KMS-11 (cell line): ENCODE measurements around the gene COPB2.

ENCODE experiments used
- H2AFZ ChIP-seq: fragments of 200-600 bp; sonication (generic); 2 replicates; pipeline ENCODE4 v1.6.1; 2016; ENCODE audit warnings: antibody characterized with exemption, mixed run types, low read depth
- H3K27ac ChIP-seq: fragments of 200-600 bp; sonication (generic); 2 replicates; pipeline ENCODE4 v1.6.1; 2016; ENCODE audit warnings: mild to moderate bottlenecking, mixed run types
- H3K27me3 ChIP-seq: fragments of 200-600 bp; sonication (generic); 2 replicates; pipeline ENCODE4 v1.6.1; 2017; ENCODE audit warnings: mild to moderate bottlenecking, low read depth, mixed run types, moderate library complexity; ENCODE audit not compliant: insufficient read depth
- H3K36me3 ChIP-seq: fragments of 200-600 bp; sonication (generic); 2 replicates; pipeline ENCODE4 v1.6.1; 2017; ENCODE audit warnings: mild to moderate bottlenecking, mixed run types; ENCODE audit not compliant: insufficient read depth
- H3K4me1 ChIP-seq: fragments of 200-600 bp; sonication (generic); 2 replicates; pipeline ENCODE4 v1.6.1; 2016; ENCODE audit warnings: mild to moderate bottlenecking, low read depth, mixed run types; ENCODE audit not compliant: poor library complexity, severe bottlenecking
- H3K4me2 ChIP-seq: fragments of 200-600 bp; sonication (generic); 2 replicates; pipeline ENCODE4 v1.7.0; 2016; ENCODE audit warnings: mild to moderate bottlenecking, mixed run types
- H3K4me3 ChIP-seq: fragments of 200-600 bp; sonication (generic); IDR thresholded peaks from 2 replicates; pipeline ENCODE4 v1.6.1; 2017; ENCODE audit warnings: low read depth, low read length, mixed read lengths; ENCODE audit not compliant: insufficient read depth
- H3K79me2 ChIP-seq: fragments of 200-600 bp; sonication (generic); 2 replicates; pipeline ENCODE4 v1.6.1; 2016; ENCODE audit warnings: low read depth, mixed run types; ENCODE audit not compliant: insufficient read depth
- H3K9ac ChIP-seq: fragments of 200-600 bp; sonication (generic); 2 replicates; pipeline ENCODE4 v1.6.1; 2016; ENCODE audit warnings: mild to moderate bottlenecking, mixed run types
- H4K20me1 ChIP-seq: fragments of 200-600 bp; sonication (generic); 2 replicates; pipeline ENCODE4 v1.6.1; 2016; ENCODE audit warnings: mild to moderate bottlenecking, mixed run types; ENCODE audit not compliant: insufficient read depth
- CTCF ChIP-seq: fragments of 200-600 bp; sonication (generic); conservative IDR thresholded peaks from 2 replicates; pipeline ENCODE4 v1.6.1; 2017; ENCODE audit warnings: low read depth, mild to moderate bottlenecking, antibody characterized with exemption, low read length, moderate library complexity, mixed read lengths

The COPB2 gene

GRCh38 chr3:139354661-139355060, 34.8 kb downstream of the COPB2 start:
- no peak overlapping the region for H3K9ac ChIP-seq
- H2AFZ ChIP-seq: no peak overlapping the region
- H3K4me3 ChIP-seq: no peak overlapping the region
- no peak overlapping the region for H3K4me2 ChIP-seq
- TF ChIP-seq CTCF: no peak
- no peaks in the 10 kb centered on the region for H3K27me3 ChIP-seq
- H3K36me3 ChIP-seq: peaks cover 7% of the 10 kb centered on the region; the same call in 1 of the 2 replicates
- no peaks in the 10 kb centered on the region for H4K20me1 ChIP-seq
- H3K27ac ChIP-seq: no peak overlapping the region
- no peaks in the 10 kb centered on the region for H3K4me1 ChIP-seq
- no peaks in the 10 kb centered on the region for H3K79me2 ChIP-seq

GRCh38 chr3:139353920-139354556, 35.4 kb downstream of the COPB2 start:
- no peak overlapping the region for H2AFZ ChIP-seq
- TF ChIP-seq CTCF: no peak; the same call in 1 of the 2 replicates
- H3K36me3 ChIP-seq: peaks cover 7% of the 10 kb centered on the region; the same call in 1 of the 2 replicates
- no peak overlapping the region for H3K9ac ChIP-seq
- no peaks in the 10 kb centered on the region for H3K79me2 ChIP-seq
- no peak overlapping the region for H3K4me3 ChIP-seq
- H3K27me3 ChIP-seq: no peaks in the 10 kb centered on the region
- no peaks in the 10 kb centered on the region for H4K20me1 ChIP-seq
- H3K4me2 ChIP-seq: no peak overlapping the region
- no peak overlapping the region for H3K27ac ChIP-seq
- H3K4me1 ChIP-seq: no peaks in the 10 kb centered on the region

DNA sequence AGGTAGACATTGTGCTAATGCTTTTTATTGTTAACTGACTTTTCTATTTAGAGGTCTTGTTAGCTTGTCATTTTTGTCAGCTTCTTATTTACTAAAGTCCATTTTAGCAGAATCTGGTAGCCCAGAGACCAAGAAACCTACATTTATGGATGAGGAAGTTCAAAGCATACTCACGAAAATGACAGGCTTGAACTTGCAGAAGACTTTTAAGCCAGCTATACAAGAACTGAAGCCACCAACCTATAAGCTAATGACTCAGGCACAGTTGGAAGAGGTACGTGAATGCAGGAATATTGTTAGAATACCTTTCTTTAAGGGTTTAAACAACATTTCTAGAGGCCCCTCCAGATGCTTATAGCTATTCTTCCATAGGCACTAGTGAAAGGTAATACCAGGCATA, 42.7 kb downstream of the COPB2 start:
- H3K9ac ChIP-seq: no peak overlapping the region
- TF ChIP-seq CTCF: no peak
- H3K27ac ChIP-seq: no peak overlapping the region
- no peaks in the 10 kb centered on the region for H4K20me1 ChIP-seq
- H2AFZ ChIP-seq: no peak overlapping the region
- H3K27me3 ChIP-seq: no peaks in the 10 kb centered on the region
- H3K36me3 ChIP-seq: no peaks in the 10 kb centered on the region; the same call in 1 of the 2 replicates
- no peak overlapping the region for H3K4me3 ChIP-seq
- H3K4me1 ChIP-seq: peaks cover 15% of the 10 kb centered on the region
- peaks cover 29% of the 10 kb centered on the region; the same call in 1 of the 2 replicates for H3K79me2 ChIP-seq
- H3K4me2 ChIP-seq: no peak overlapping the region

DNA sequence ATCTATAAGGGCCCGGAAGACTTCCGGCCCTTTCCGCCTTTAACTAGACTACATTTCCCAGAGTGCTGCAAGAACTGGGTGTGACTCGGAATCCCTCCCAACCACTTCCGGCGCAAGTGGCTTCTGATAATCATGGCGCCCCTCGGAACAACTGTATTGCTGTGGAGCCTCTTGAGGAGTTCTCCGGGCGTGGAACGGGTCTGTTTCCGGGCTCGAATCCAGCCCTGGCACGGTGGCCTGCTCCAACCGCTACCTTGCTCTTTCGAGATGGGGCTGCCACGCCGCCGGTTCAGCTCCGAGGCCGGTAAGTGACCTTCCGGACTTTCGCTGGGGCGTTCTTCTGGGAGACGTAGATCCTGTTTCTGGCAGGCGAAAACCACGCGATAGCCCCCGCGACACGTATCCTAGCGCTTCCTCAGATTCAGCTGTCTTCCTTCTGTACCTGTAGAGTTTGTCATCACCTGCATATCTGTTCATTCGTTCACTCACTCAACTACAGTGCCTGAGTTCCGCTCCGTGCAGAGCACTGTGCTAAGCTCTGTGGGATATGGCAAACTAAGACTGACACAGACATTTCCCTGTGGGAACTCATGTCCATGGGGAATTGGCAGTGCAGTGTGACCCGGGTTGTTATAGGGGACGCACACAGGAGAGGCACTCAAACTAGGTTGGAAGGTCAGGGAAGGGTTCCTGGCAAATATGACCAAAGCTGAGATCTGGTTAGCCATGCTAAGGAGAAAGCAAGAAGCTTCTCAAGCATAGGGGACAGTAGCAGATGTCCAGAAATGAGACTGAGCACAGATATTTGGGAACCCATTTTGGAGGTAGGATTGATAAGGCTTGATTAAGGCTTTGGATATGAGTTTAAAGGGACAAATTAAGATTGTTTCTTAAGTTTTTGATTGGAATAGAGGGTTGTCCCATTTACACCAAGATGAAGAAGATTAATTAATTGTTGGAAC, 45.3 kb downstream of the COPB2 start, which contains the start of gene MRPS22:
Gene MRPS22, plus strand, starts transcription at position 126 of the 962 bp plus-strand sequence. Its CDS starts 7 bp downstream, at position 133.
- Histone ChIP-seq H3K4me1 (peaks cover 15% of the 10 kb centered on the region), H3K4me2 (peak within 1 kb of the TSS; percentile 76), H4K20me1 (no peaks in the 10 kb centered on the region), H3K79me2 (peaks cover 29% of the 10 kb centered on the region; the same call in 1 of the 2 replicates), H3K4me3 (peak within 1 kb of the TSS; percentile 96), H2AFZ (peak within 1 kb of the TSS; percentile 91), H3K27me3 (no peaks in the 10 kb centered on the region; the same call in 1 of the 2 replicates), H3K27ac (peak within 1 kb of the TSS; percentile 55), H3K36me3 (no peaks in the 10 kb centered on the region; the same call in 1 of the 2 replicates), H3K9ac (peak within 1 kb of the TSS; percentile 79)
- no peak for TF ChIP-seq CTCF
